Stimulated activated CD8-positive, alpha-beta memory T cell treated with anti-CD3 and anti-CD28 coated beads, Interleukin-7, amount 100 ng/mL, for 4 hours (primary cell): ENCODE measurements around the gene DBN1.

Experiments
- DNase-seq, 2 donors: peaks; one replicate each; pipeline ENCODE4 v3.0.0-alpha.2; 2020; ENCODE audit warnings: low read depth in 2 of 2

The DBN1 gene

DNA sequence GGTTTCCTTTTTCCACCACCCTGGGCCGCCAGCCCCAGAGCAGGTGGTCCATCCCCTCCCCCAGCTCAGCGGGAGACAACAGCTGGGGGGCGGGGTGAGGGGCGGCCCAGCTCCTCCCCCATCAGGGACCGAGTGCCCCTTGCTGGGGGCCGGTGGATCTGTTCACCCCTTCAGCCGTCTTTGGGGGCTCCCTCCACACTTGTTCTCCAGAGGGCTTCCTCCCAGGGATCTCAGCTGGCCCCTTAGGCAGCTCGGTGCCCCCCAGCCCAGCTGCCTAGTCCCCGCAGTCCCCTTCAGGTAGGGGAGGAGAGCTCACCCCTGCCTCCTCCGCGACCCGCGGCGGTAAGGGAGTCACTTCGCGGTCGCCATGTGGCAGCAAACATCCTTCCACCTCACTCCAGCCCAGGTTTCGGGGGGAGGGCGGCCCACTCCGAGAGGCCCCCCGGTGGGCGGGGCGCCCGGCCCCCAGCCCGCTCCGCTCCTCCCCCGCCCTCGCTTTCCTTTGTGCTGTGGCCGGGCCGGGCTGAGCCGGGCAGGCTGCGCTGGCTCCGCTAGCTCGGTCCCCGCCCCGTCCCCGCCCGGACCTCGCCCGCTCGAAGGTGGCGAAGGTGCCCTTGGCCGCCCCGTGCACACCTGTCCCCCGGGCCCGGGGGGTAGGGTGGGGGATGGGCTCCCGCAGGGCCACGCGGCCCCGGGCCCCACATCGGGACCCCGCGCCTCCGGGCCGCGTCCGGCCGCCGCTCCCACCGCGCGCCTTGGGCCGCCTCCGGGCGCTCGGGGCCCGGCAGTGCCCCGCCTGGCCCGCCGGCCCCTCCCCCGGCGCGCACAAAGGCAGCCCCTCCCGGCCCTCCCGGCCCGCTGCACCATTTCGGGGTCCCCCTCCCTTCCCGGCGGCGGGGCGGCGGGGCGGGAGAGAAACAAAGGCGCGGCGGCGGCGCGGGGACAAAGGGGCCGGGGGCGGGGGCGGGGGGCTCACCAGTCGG, 683 bp downstream of the DBN1 start:
- peak; percentile 46 to 77 for DNase-seq

DNA sequence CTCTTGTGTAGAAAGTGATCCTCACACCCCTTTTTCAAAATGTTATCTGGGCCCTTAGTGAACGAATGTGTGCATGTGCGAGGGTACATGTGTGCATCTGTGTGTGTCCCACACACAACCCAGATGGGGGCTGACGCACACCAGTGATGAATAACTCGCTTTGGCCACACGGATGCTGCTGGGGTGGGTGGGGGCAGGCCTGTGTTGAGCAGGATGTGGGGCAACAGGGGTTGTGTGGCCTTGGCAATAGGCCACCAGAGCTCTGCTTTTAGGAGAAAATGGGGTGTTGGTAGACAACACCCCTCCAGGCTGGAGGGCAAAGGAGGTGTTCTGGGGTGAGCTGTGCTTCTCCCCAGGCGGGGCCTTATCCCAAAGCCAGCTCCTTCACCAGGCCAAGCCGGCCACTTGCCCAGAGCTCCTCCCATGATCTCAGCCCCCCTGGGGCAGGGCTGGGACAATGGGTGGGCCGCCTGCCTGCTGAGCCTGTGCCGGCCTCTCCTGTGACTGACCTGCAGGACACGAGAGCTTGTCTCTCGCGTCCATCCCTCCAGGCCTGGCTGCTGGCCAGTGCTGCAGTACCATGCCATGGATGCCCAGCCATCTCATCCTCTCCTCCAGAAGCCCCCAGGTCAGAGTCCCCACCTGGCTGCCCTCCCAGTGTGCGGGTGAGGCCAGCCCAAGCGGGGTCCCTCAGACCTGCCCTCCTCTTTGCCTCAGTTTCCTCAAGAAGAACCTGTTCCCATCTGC, 1.7 kb downstream of the DBN1 start:
- peak; percentile 35 to 67 for DNase-seq

DNA sequence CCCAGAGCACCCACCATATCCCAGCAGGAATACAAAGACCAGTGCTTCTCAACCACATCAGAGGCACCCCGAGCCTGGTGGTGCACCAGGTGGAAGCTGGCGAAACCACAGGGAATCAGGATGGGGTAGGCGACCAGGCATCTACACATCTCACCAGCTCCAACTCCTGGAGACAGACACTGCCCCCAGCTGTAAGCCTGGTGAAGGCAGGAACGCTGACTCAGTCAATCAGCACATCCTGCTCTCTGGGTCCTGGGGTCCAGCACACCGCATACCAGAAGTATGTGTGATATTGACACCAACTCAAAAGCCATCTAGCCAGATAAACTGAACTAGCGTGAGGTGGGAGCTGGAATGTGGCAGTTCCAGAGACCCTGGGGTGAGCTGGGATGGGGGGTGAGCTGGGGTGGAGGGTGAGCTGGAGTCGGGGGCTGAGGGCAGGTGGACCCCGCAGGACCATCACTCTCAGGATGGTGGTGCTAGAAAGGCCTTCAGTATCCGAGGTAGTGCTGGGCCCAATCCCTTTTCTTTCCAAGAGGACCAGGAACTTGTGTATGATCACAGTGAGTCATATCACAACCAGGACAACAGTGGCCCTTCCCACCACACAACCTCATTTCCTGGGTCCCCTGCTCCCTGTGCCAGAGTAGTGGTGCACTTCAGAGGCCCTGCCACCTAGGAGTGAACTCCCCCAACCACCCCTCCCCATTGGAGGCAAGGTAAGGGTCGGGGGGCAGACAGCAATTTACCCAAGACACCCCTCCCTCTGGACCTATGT, 2.5 kb downstream of the DBN1 start:
- DNase-seq = no peak

DNA sequence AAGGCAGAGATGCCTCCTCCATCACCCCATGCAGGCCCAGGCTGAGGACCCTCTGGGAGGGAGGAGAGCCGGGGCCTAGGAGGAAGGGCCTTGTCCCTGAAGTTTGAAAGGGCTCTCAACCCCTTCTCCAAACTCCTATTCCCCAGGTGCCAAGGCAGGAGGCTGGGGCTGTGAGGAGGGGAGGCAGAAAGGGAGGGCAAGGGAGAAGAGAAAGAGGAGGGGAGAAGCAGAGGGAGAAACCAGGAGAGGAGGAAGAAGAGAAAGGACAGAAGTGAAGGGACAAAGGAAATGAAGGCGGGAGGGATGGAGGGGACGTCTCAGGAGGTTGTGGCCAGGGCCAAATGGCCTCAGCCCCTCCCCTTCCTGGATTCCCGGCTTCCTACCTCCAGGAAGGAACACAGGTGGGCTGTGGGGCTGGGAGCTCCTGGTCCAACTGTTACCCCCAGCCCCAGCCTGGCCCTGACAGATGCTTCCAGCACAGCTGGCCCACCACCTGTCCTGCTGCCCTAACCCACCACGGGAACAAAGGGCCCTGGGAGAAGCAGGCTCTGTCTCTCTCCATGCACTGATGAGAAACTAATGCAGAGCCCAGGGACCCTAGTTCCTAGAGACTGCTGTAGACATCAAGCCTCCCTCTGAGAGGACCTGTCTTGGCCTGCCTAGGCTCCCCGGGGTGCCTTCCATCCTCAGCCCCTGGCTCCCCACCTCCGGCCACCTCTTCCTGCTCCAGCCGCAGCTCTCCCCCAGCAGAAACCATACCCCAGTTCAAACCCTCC, 3.5 kb downstream of the DBN1 start:
- DNase-seq = no peak

DNA sequence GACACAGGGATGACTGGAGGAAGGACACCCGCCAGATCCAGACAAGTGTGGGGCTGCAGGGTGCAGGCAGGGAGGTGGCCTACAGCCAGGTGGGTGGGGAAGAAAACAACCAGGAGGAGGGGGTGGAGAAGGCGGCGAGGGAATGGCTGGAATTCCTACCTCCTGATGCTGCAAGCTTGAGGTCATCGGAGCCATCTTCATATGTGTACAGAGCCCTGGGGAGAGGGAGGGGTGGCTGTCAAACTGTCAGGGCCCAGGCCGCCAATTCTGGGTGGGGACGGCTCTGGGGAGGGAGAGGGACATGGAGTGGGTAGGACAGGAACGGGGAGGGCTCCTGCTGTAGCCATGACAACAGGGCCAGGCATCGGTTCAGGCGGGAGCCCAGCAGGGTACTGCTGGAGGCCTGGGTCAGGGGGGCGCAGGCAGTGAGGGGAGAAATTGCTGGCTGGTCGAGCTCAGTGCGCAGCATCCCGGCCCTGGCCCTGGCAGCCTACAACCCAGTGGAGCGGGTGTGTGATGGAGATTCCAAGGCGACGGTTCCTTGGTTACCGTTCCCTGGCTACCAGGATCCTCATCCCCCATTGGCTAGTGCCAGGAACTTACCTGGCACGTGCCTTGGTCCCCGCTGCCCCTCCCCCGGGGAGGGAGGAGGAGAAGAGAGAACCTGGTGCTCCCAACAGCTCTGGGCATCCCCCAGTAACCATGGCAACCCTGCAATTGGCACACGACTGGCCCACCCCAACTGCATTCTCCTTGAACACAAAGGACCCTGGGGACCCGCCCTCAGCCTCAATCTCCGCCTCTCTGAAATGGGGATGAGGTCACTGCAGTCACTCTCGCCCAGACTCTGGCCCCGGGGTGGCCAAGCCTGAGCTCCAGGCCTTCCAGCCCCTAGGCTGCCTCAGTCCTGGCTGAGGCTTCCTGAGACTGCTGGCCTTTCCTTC, 4.5 kb downstream of the DBN1 start:
- no peak for DNase-seq

DNA sequence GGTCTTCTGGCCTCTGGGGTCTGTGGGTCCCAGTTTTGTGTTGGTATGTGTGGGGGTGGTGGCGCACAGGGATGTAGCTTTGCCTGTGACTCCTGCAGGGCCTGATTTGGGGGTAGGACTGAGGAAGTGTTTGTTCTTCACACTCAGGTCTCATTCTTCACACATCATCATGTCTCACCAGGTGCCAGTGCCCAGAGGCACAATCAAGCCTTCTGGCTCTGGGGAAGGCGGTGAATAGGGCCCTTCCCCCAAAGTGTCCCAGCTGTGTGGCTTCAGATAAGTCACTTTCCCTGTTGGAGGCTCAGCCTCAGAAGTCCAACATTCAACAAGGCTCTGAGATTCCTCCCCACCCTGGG, 5.1 kb downstream of the DBN1 start:
- no peak for DNase-seq

DNA sequence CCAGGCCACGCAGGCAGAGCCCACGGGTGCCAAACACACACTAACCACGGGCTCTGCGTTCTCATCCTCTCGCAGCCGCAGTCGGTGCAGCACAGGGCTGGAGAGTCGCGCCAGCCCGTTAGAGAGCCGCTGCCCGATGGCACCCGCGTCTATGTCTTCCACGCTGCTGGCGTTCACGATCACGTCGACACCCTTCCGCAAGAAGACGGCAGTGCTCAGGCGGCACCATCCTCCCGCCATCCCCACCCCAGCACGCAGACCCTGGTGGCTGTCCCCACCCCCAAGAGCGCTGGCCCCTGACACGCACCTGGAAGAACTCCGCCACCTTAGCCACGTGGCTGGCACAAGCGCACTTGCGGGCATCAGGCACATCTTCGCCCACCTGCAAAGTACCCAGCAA, 6.0 kb downstream of the DBN1 start:
- DNase-seq = no peak

DNA sequence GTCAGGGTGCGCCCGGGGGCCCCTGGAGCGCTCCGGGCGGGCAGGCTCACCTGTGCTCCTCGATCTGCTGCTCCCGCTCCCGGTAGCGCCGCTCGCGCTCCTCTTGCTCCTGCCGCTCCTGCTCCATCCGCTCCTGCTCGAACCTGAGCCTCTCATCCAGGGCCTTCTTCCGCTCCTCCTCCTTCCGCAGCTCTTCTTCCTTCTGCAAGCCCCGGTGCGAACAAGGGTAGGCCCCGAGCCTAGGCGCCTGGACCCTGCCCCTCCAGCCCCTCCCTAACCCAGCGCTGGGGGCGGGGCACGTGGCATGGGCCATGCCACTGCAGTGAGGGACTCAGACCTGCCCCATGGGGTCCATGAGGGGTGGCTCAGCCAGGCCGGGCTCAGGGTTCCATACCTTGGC, 6.6 kb downstream of the DBN1 start:
- no peak for DNase-seq

DNA sequence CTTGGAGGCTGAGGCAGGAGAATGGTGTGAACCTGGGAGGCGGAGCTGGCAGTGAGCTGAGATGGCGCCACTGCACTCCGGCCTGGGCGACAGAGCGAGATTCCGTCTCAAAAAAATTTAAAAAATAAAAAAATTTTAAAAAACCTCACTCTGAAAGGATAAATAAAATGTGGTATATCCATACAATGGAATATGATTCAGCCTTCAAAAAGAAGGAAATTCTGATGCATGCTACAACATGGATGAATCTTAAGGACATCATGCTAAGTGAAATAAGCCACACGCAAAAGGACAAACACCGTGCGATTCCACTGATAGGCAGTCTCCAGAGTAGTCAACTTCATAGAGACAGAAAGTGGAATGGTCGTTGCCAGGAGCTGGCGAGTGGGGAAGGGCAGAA, 8.4 kb downstream of the DBN1 start:
- DNase-seq = no peak

DNA sequence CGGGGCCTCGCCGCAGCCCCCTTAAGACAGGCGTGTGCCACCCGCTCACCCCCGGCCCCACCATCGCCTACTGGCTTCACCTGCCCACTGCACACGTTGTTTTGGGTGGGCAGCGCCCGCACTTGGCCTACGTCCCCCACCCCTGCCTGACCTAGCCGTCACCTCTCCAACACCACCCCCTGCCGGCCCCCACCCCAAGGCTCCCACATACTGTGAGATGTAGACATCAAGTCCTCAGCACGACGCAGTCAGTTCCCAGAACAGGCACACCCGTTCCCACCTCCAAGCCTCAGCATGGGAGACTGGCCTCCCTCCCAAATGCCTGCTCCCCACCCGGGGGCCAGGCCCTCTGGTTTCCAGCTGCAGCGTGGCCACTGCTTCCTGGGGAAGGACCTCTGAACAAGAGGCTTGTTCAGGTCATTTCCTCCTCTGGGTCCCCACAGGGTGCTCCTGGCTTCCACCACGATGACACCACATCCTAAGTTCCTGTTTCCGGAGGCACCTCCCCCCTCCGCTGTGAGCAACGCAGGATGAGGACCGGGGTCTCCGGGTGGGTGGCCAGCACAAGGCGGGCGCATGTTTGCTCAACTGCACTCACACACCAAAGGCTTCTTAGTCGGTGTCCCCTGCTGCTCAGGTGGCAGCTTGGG, 11.3 kb downstream of the DBN1 start:
- no peak for DNase-seq

DNA sequence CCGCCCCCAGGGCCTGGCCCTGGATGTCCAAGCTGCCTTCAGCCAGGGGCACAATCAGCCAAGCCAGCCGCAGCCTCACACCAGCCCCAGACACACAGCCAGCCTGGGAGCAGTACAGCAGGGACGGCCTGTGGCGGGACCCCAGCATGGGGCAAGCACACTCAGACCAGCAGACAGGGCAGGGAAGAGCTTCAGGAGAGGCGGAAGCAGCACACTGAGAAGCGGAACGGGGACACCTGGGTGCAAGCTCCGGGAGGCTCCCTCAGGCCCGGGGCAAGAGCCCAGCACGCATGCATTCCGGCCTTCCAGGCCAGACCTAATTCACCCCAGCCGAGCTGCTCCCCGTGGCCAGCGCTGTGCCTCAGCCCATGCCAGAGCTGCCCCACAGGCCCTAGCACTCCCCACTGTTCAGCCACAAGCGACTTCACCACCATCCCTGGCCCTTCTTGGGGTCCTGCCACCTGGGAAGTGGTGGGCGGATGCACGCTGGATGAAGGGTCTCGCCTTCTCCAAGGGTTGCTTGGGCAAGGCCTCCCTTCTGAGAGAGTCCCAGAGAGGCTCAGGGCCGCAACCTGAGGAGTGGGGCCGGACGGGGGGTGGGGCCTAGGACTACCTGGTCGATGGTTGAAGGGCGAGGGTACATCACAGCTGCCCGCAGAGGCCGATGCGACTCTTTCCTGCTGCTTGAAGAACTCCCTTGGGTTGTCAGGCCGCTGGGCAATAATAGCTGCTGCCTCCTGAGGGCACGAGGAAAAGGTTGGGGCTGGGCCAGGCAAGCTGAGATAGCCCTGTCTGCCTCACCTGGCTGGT, 13.4 kb downstream of the DBN1 start:
- DNase-seq = no peak

DNA sequence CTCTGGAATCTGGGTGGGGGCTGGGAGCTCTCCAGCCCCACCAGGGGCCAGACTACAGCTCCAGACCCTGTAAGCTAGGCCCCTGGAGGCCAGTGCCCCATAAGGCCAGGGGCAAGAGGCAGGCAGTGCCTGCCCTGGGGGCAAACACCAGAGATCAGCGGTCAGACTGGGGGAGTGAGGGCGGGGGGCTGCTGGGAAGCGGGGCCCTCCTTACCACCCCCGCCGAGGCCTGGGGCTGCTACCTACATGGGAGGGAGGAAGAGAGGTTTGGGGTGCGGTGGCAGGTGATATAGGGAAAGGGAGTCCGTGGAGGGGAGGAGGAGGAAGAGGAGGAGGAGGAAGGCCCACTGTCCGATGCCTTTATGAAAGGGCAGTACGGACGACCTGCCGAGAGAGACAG, 14.1 kb downstream of the DBN1 start:
- DNase-seq = no peak

DNA sequence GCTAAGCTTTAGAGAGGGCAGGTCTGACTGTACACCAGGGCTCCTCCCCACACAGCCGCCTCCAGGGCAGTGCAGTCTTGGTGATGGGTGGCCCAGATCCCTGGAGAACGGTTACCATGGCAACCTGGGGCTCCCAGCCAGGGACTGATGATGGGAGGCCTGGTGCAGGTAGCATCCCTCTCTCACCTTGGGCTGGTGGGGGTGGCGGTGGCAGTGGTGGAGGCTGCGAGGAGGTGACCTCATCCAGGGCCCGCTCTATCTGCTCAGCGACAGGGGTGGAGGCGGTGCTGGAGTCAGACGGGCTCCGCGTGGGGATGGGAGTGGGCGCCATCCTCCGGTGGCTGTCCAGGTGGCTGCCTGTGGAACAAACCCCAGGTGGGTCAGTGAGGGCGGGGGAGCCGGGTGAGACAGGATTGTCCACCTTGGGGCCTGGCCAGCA, 14.5 kb downstream of the DBN1 start:
- no peak for DNase-seq

DNA sequence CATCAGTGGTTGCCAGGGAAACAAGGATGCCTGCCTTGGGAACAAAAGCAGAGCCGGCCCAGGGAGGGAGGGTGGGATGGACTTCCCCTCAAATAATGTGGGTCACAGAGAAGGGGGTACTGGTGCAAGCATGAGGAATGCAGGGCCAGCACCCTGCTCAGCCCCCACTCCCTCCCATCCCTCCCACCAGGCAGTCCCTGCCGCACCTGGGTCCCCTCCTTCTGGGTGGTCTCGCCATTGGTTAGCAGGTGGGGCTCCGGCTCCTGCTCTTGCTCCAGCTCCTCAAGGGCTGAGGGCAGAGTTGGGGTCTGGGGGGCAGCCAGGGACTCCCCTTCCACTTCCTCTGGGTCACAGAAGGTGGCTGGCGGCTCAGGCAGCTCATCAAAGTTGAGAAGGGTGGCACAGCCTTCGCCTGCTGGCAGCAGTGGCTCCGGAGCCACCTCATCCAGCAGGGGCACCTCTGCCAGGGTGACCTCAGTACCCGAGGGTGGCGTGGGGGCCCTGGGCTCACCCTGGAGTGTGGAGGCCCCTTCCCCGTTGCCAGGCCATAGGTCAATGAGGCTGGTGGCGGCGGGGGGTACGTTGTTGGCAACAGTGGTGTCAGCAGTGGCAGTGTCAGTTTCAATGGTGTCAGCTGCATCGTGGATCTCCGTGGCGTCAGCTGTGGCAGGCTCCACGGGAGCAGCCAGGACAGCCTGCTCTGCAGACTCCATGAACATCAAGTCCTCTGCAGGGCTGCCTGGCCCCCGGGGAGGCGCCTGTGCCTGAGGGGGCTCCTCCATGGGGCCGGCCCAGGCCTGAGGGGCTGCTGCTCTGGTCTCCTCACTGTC, 15.4 kb downstream of the DBN1 start:
- DNase-seq = no peak

DNA sequence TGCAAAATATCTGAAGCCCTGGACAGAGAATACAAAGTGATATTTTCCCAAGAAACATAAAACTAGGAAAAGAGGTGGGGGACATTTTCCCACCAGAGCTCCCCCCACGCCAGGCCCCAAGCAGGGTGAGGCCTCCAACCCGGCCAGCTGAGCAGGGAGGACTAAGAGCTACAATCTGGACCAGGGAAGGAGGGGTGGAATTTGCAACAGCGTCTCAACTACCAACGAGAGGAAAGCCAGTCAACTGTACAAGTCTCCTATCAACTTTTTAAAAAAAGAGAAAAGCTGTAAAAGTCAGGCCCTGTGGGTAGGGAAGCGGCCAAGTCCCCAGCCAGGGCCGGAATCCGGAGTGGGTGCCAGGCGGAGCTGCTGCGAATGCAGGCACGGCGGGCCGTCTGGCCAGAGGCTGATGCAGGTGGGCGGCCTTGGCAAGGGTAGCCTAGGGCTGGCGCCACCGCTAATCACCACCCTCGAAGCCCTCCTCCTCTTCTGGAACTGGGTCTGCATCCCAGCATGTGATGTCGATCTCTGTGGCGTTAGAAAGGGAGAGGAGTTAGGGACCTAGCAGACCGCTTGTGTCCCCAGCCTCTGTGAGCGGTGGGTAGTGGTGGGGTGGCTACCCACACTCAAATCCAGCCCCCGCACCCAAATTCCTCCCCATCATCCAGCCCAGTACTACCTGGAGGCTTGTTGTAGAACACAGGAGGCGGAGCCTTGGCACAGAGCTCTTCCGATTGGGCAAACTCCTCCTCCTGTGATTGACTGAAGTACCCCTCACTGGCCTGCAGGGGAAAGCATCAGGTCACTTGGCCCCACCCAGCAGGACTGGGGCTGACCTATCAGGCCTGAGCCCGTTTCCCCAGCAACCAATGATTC, 16.2 kb downstream of the DBN1 start:
- DNase-seq = no peak

DNA sequence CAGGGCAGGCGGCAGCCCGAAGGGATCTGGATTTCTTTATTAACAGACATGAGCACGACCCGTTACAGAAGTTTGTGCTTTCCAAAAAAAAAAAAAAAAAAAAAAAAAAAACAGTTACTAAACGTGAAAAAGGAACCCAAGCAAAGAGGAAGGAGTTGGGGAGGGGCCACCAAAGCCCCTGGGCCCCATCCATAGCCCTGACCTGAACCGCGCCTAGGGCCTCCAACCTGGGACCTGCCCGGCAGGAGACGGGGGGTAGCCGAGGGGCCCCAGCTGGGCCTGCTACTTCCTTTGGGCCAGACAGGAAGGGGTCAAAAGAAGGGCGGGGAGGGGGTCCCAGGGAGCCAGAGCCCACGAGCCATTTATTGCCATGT, 16.9 kb downstream of the DBN1 start:
- DNase-seq = no peak
